Omental fat pad (tissue), 4 donors: ENCODE measurements around the gene IDI2. TPM values are rescaled to one million over a fixed set of nuclear protein-coding genes. Genes with fewer than 3 reads are reported as not detected.

ENCODE experiments used
- ATAC-seq: fragments of 150-250 bp; one replicate; pipeline ENCODE4 v1.9.1; 2016; ENCODE audit warnings: mild to moderate bottlenecking, moderate library complexity; ENCODE audit not compliant: low FRiP score
- DNase-seq: peaks from one replicate; pipeline ENCODE4 v3.0.0-alpha.2; 2019; ENCODE audit warnings: low spot score
- total RNA-seq, 4 donors: library from RNA; depleted of rRNA; stranded (reverse); fragments of >200 nt; gene quantifications; one replicate each; pipeline ENCODE4 v1.1.0, GENCODE V29; 2016
- TF ChIP-seq, protein P1 (sequence below), 3 donors: fragments of 450-650 bp; IDR thresholded peaks; one replicate each; pipeline ENCODE4 v1.5.1; 2016 to 2017; ENCODE audit warnings: antibody characterized with exemption in 3 of 3, mild to moderate bottlenecking in 3 of 3, moderate library complexity in 2 of 3

Gene IDI2
- total RNA-seq, 4 donors from 2014 or later = not detected

DNA sequence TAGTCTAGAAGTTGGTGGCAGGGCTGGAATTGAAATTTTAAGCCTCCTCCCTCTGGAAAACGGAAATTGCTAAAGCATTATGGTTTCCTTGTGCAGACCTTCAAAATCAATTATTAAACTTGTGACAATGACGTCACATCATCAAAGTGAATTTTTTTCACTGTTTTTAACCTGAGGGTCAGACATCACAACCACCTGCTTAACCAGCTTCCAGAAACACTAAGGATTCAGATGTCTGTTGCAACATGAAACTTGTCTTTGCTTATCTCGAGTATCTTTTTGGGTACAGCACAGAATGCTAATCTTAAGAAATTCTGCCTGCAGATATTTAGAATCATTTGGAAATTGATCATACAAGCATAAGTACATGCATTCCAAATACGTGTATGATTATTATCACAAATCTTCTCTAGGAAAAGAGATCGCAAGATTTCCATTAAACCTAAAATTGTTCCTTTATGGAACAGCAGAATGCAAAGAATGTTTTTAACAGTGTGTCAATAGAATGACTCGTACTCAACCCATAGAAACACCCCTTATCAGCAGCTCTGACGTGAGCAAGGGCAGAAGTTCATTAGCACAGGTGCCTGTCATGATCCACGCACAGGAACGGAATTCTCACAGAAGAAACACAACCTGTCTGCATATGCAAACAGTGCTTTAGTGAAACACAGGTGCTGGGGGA is 41.5 kb downstream of the IDI2 start:
- TF ChIP-seq, protein P1, sequence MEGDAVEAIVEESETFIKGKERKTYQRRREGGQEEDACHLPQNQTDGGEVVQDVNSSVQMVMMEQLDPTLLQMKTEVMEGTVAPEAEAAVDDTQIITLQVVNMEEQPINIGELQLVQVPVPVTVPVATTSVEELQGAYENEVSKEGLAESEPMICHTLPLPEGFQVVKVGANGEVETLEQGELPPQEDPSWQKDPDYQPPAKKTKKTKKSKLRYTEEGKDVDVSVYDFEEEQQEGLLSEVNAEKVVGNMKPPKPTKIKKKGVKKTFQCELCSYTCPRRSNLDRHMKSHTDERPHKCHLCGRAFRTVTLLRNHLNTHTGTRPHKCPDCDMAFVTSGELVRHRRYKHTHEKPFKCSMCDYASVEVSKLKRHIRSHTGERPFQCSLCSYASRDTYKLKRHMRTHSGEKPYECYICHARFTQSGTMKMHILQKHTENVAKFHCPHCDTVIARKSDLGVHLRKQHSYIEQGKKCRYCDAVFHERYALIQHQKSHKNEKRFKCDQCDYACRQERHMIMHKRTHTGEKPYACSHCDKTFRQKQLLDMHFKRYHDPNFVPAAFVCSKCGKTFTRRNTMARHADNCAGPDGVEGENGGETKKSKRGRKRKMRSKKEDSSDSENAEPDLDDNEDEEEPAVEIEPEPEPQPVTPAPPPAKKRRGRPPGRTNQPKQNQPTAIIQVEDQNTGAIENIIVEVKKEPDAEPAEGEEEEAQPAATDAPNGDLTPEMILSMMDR (IDR thresholded peaks at IDR 0.05) = no peak
- ATAC-seq (no peak), DNase-seq (no peak)

DNA sequence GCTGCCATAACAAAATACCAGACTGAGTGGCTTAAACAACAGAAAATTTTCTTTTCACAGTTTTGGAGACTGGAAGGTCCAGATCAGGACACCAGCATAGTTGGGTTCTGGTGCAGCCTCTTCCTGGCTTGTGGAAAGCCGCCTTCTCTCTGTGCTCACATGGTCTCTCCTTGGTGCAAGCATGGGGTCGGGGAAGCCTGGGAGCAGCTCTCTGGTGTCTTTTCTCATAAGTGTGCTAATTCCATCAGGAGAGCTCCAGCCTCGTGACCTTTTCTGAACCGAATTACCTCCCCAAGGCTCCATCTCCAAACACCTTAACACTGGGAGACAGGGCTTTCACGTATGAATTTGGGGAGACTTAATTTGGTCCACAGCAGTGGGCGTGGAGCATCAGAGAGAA is 42.3 kb downstream of the IDI2 start:
- ATAC-seq (no peak), DNase-seq (no peak)
- TF ChIP-seq, protein P1 (IDR thresholded peaks at IDR 0.05) = no peak

DNA sequence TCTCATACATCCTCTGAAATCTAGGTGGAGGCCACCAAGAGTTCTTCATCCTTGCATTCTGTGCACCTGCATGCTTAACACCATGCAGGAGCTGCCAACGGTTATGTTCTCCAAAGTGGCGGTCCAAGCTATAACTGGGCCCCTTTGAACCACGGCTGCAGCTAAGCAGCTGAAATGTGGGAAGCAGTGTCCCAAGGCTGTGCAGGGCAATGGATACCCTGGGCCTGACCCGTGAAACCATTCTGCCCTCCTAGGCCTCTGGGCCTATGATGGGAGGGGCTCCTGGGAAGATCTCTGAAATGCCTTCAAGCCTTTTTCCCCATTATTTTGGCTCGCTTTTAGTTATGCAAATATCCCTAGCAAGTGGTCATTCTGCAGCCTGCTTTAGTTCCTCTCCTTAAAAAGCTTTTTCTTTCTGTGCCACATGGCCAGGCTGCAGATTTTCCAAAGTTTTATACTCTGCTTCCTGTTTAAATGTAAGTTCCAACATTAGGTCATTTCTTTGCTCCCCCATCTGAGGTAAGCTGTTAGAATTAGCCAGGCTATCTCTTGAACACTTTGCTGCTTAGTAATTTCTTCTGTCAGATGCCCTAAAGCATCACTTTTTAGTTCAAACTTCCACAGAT is 45.1 kb downstream of the IDI2 start:
- TF ChIP-seq, protein P1 (IDR thresholded peaks at IDR 0.05) = no peak
- no peak for ATAC-seq

DNA sequence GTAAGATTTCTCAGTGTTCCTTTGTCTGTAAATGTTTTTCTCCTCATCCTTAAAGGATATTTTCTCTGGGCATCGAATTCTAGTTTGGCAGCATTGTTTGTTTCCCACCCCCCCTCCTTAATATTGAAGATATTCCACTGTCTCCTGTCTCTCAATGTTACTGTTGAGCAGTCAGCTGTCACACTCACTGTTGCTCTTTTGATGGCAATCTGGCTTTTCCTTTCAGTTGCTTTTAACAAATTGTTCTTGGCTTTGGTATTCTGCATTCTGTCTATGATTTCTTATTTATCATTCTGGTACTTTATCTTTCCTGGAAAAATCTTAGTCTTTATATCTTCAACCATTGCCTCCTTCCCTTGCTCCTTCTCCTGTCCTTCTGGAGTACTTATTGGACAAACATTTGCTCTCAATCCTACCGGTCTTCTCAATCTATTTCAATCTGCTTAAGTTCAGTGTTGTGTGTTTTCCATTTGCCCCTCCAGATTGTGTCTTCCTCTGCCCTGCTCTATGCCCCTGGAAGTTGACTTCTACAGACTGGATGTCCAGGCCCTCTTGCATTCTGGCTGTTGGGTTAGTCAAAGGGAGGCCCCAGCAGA is 46.7 kb downstream of the IDI2 start:
- no peak for DNase-seq
- TF ChIP-seq, protein P1 (IDR thresholded peaks at IDR 0.05) = no peak
- ATAC-seq = no peak

More for the DNA sequence above, 45.1 kb downstream of the IDI2 start:
- no peak for DNase-seq

DNA sequence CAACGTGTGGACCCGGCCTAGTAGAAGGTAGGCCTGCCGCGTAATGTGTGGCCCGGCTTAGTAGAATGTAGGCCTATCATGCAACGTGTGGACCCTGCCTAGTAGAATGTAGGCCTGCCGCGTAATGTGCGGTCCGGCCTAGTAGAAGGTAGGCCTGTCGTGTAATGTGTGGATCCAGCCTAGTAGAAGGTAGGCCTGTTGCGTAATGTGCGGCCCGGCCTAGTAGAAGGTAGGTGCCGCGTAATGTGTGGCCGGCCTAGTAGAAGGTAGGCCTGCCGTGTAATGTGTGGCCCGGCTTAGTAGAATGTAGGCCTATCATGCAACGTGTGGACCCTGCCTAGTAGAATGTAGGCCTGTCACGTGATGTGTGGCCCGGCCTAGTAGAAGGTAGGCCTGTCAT is 49.3 kb downstream of the IDI2 start:
- ATAC-seq (no peak), DNase-seq (no peak)
- TF ChIP-seq, protein P1 (IDR thresholded peaks at IDR 0.05) = no peak

DNA sequence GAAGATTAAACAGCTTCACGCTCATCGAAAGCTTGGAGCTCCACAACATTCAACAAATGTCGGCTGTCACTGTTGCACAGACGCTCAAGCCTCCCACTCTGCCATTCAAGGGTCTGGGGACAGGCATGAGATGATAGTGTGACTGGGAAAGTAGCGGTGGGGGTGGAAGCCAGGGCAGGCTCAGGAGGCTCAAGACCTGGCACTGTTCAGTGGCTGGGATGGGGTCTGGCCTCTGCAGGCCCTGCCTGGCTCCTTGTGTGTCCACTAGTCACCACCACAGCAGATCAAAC is 50.9 kb downstream of the IDI2 start:
- ATAC-seq = no peak
- DNase-seq = no peak
- TF ChIP-seq, protein P1 (IDR thresholded peaks at IDR 0.05) = no peak
